ENCODE data around the gene HOXC13.
A peak's percentile ranks its signal among the peaks of the same experiment; 100 is the strongest.

Gene HOXC13

DNA sequence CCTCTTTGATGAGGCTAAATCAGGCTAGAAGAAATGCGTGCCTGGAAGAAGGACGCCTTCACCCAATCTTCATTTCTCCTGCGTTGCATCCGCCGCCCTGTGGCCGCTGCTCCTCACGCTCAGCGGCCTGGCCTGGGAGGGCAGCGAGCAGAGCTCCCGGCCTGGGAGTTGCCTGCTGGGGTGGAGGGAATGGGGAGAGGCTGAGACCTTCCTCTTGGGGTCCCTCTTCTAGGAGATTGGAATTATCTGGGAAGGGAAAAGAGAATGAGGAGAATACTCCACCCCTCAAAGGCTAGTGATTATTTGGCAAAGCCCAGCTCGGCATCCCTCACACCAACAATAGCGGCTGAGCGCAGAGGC is 13.7 kb downstream of the HOXC13 start:
- Histone ChIP-seq H3K27me3 (replicated peaks in 2 of 5; ENCODE audit: control insufficient read depth in 4 of 5, insufficient read depth in 5 of 5, low read length in 4 of 5) (peaks cover 6 to 100% (median 80%) of the 10 kb centered on the region in 5 experiments), H3K27ac (ENCODE audit: insufficient read depth in 1 of 2, low read depth in 1 of 2, low read length in 2 of 2, poor library complexity in 1 of 2, severe bottlenecking in 2 of 2) (no peak overlapping the region), H3K4me3 (ENCODE audit: control insufficient read depth in 1 of 7, extremely low read depth in 1 of 7, insufficient read depth in 4 of 7, low read depth in 2 of 7, low read length in 6 of 7) (no peak overlapping the region), H3K4me1 (ENCODE audit: control extremely low read depth in 1 of 4, control insufficient read depth in 4 of 4, insufficient read depth in 4 of 4, low read length in 3 of 4) (peaks cover 0 to 21% (median 18%) of the 10 kb centered on the region in 4 experiments), H3K36me3 (ENCODE audit: control insufficient read depth in 4 of 4, insufficient read depth in 4 of 4, low read length in 3 of 4) (no peaks in the 10 kb centered on the region), H3K9me3 (ENCODE audit: control extremely low read depth in 1 of 5, control insufficient read depth in 4 of 5, insufficient read depth in 2 of 5, low read depth in 1 of 5, low read length in 4 of 5) (no peaks in the 10 kb centered on the region)
- 8% methylated on average over 6 of the region's 13 CpGs for WGBS (ENCODE audit: insufficient coverage)
- CTCF ChIA-PET, result interaction anchor here (0.6 to 3.2 kb wide), 7 partner anchors 10 to 80 kb away, joined by 3 to 10 read pairs (median 5); partner anchors contain the start of gene HOXC5
- POLR2A ChIA-PET, result no interaction called here
- DNase-seq, result peak in 1 of 3 donors; percentile 38

DNA sequence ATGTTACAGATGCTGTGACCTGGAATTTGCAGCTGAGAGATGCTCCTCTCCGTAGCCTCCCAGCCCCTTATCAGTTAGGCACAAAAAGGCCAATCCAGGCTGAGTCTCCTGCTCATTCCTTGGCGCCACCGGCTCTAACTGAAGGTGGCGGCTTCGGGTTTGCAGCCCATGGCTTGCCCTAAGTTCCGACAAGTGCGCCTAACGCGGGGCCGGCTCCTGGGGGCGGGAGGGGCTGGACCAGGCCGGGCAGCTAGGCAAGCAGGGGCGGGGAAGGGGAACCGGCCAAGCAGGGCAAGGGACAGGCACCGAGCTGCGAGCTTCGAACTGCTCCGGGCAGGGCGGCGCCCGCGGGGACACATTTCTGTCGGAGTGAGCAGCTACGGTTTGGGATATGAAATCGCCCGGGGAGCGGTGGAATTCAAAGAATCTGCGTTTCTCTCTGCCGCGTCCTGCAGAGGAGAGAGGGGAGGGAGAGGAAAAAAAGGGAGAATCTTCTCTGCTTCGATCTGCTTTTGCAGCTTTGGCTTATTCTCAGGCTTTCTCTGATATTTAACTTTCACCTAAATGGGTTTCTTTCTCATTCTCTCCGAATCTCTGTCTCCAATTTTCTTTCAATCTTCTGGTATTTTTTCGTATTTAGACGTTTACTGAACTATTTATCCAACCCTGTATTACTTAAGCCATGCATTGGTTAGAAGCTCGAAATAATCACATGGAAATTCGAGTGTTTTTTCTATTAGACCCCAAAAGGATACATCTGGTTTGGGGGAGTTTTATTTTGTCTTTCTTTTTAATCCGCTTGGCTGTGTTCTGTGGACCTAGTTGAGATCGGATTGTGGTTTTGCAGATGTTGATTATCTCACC is 14.5 kb downstream of the HOXC13 start:
- Histone ChIP-seq H3K27ac (ENCODE audit: insufficient read depth in 1 of 2, low read depth in 1 of 2, low read length in 2 of 2, poor library complexity in 1 of 2, severe bottlenecking in 2 of 2) (no peak overlapping the region), H3K9me3 (ENCODE audit: control extremely low read depth in 1 of 5, control insufficient read depth in 4 of 5, insufficient read depth in 2 of 5, low read depth in 1 of 5, low read length in 4 of 5) (no peaks in the 10 kb centered on the region), H3K36me3 (ENCODE audit: control insufficient read depth in 4 of 4, insufficient read depth in 4 of 4, low read length in 3 of 4) (no peaks in the 10 kb centered on the region), H3K27me3 (replicated peaks in 2 of 5; ENCODE audit: control insufficient read depth in 4 of 5, insufficient read depth in 5 of 5, low read length in 4 of 5) (peaks cover 6 to 100% (median 82%) of the 10 kb centered on the region in 5 experiments), H3K4me1 (ENCODE audit: control extremely low read depth in 1 of 4, control insufficient read depth in 4 of 4, insufficient read depth in 4 of 4, low read length in 3 of 4) (peaks cover 0 to 21% (median 18%) of the 10 kb centered on the region in 4 experiments), H3K4me3 (ENCODE audit: control insufficient read depth in 1 of 7, extremely low read depth in 1 of 7, insufficient read depth in 4 of 7, low read depth in 2 of 7, low read length in 6 of 7) (no peak overlapping the region)
- CTCF ChIA-PET, result interaction anchor here (0.8 to 3.2 kb wide), 8 partner anchors 13 to 207 kb away, joined by 3 to 10 read pairs (median 4); no protein-coding TSS in a partner anchor
- POLR2A ChIA-PET, result no interaction called here
- WGBS (ENCODE audit: insufficient coverage), result 8% methylated on average over 25 of the region's 38 CpGs
- no peak for DNase-seq

DNA sequence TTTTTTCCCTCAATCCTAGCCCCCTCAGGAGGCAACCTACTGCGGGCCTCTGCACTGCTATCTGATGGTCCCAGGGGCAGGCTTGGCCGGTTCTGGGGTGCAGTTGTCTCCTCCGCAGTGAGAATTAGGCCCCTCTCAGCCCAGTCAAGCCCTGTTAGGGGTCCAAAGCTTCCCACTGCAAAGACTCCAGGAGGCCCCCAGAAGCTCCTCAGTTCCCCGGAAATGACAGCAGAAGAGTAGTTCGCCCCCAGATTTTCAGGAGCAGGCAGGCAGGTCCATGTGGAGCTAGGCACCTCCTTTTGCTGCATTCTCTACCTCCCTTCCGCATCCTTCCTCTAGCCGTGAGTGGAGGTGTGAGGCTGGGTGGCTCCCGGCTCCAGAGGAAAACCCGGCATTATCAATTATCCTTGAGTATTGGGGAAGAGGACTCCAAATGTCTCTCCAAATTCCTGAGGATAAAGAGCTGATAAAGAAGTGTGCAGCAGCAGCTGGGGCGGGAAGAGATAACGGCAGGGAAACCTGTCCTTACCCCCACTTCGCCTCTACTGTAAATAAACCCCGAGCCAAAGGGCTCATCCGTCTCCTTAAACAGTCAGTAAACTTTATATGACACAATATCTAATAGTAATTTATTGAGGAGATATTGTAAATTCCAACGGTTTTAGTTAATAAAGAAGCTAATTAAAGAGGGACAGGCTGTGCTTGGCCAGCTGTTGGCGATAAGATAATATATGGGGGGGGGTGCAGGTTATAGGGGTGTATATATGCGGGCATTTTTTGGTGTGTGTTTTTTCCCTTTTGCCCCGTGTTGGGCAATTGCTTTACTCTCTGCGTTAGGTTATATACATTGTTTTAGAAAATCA is 15.4 kb downstream of the HOXC13 start:
- ChIA-PET CTCF (interaction anchor here (1.0 to 3.3 kb wide), 7 partner anchors 8 to 208 kb away, joined by 3 to 11 read pairs (median 5); no protein-coding TSS in a partner anchor), POLR2A (interaction anchor here (0.6 kb wide), 1 partner anchor 188 kb away, joined by 3 read pairs; no protein-coding TSS in a partner anchor)
- WGBS (ENCODE audit: insufficient coverage), result 3% methylated on average over 8 of the region's 19 CpGs
- Histone ChIP-seq H3K27ac (ENCODE audit: insufficient read depth in 1 of 2, low read depth in 1 of 2, low read length in 2 of 2, poor library complexity in 1 of 2, severe bottlenecking in 2 of 2) (no peak overlapping the region), H3K9me3 (ENCODE audit: control extremely low read depth in 1 of 5, control insufficient read depth in 4 of 5, insufficient read depth in 2 of 5, low read depth in 1 of 5, low read length in 4 of 5) (no peaks in the 10 kb centered on the region), H3K4me3 (ENCODE audit: control insufficient read depth in 1 of 7, extremely low read depth in 1 of 7, insufficient read depth in 4 of 7, low read depth in 2 of 7, low read length in 6 of 7) (no peak overlapping the region), H3K27me3 (replicated peaks in 2 of 5; ENCODE audit: control insufficient read depth in 4 of 5, insufficient read depth in 5 of 5, low read length in 4 of 5) (peaks cover 4 to 100% (median 79%) of the 10 kb centered on the region in 5 experiments), H3K36me3 (ENCODE audit: control insufficient read depth in 4 of 4, insufficient read depth in 4 of 4, low read length in 3 of 4) (no peaks in the 10 kb centered on the region), H3K4me1 (ENCODE audit: control extremely low read depth in 1 of 4, control insufficient read depth in 4 of 4, insufficient read depth in 4 of 4, low read length in 3 of 4) (peaks cover 0 to 21% (median 18%) of the 10 kb centered on the region in 4 experiments)
- no peak for DNase-seq

DNA sequence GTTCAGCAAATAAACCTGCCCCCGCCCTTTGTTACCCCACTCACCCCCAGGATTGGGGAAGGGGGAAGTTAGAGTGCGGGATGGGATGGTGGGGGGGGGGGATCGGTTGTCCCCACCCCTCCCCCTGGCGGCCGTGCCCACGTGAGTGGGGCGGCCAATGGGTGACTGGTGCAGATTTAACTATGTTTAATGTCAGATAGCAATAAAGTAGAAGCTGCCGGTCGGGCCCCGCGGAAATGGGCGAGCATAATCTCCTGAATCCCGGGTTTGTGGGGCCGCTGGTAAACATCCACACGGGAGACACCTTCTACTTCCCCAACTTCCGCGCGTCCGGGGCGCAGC is 16.0 kb downstream of the HOXC13 start, which contains the start of gene HOXC12:
HOXC12 (plus strand) TSS at position 210 of the 342 bp plus-strand sequence; CDS start at position 237, 27 bp downstream.
- H3K9me3 ChIP-seq (ENCODE audit: control extremely low read depth in 1 of 5, control insufficient read depth in 4 of 5, insufficient read depth in 2 of 5, low read depth in 1 of 5, low read length in 4 of 5), result peaks cover 0 to 5% (median 0%) of the 10 kb centered on the region in 5 experiments
- DNase-seq, result no peak
- CTCF ChIA-PET, result interaction anchor here (1.0 to 3.3 kb wide), 4 partner anchors 9 to 50 kb away, joined by 4 to 11 read pairs (median 8); no protein-coding TSS in a partner anchor
- peaks cover 4 to 100% (median 77%) of the 10 kb centered on the region in 5 experiments for H3K27me3 ChIP-seq (replicated peaks in 2 of 5; ENCODE audit: control insufficient read depth in 4 of 5, insufficient read depth in 5 of 5, low read length in 4 of 5)
- H3K4me3 ChIP-seq (ENCODE audit: control insufficient read depth in 1 of 7, extremely low read depth in 1 of 7, insufficient read depth in 4 of 7, low read depth in 2 of 7, low read length in 6 of 7), result no peak within 1 kb of the TSS
- H3K4me1 ChIP-seq (ENCODE audit: control extremely low read depth in 1 of 4, control insufficient read depth in 4 of 4, insufficient read depth in 4 of 4, low read length in 3 of 4), result peaks cover 0 to 21% (median 18%) of the 10 kb centered on the region in 4 experiments
- H3K36me3 ChIP-seq (ENCODE audit: control insufficient read depth in 4 of 4, insufficient read depth in 4 of 4, low read length in 3 of 4), result no peaks in the 10 kb centered on the region
- POLR2A ChIA-PET, result interaction anchor here (0.5 kb wide), 1 partner anchor 26 kb away, joined by 3 read pairs; no protein-coding TSS in a partner anchor
- 8% methylated on average over 13 of the region's 20 CpGs for WGBS (ENCODE audit: insufficient coverage)
- H3K27ac ChIP-seq (ENCODE audit: insufficient read depth in 1 of 2, low read depth in 1 of 2, low read length in 2 of 2, poor library complexity in 1 of 2, severe bottlenecking in 2 of 2), result no peak within 1 kb of the TSS

DNA sequence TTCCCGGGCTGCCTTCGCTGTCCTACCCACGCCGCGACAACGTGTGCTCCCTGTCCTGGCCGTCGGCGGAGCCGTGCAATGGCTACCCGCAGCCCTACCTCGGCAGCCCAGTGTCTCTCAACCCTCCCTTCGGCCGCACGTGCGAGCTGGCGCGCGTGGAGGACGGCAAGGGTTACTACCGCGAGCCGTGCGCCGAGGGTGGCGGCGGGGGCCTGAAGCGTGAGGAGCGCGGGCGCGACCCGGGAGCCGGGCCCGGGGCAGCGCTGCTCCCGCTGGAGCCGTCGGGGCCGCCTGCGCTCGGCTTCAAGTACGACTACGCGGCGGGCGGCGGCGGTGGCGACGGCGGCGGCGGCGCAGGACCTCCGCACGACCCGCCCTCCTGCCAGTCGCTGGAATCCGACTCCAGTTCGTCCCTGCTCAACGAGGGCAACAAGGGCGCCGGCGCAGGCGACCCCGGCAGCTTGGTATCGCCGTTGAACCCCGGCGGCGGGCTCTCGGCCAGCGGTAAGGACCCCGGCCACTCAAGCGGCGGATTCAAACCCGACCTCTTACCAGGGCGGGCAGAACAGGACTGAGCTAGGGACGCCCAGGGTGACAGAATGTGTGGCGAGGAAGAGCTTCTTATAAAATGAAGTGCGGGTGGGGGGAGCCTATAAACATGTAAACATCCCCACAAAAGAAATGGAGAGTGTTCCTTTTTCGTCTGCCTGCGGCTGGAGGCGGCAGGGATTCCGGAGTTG is 16.6 kb downstream of the HOXC13 start:
- no peak overlapping the region for H3K4me3 ChIP-seq (ENCODE audit: control insufficient read depth in 1 of 7, extremely low read depth in 1 of 7, insufficient read depth in 4 of 7, low read depth in 2 of 7, low read length in 6 of 7)
- CTCF ChIA-PET, result interaction anchor here (0.9 to 3.3 kb wide), 3 partner anchors 9 to 31 kb away, joined by 4 to 11 read pairs (median 6); partner anchors contain the start of gene HOXC10
- POLR2A ChIA-PET, result interaction anchor here (0.5 kb wide), 1 partner anchor 25 kb away, joined by 3 read pairs; no protein-coding TSS in a partner anchor
- DNase-seq, result no peak
- peaks cover 9 to 100% (median 81%) of the 10 kb centered on the region in 5 experiments for H3K27me3 ChIP-seq (replicated peaks in 2 of 5; ENCODE audit: control insufficient read depth in 4 of 5, insufficient read depth in 5 of 5, low read length in 4 of 5)
- WGBS (ENCODE audit: insufficient coverage), result 7% methylated on average over 71 of the region's 86 CpGs
- no peak overlapping the region for H3K27ac ChIP-seq (ENCODE audit: insufficient read depth in 1 of 2, low read depth in 1 of 2, low read length in 2 of 2, poor library complexity in 1 of 2, severe bottlenecking in 2 of 2)
- H3K9me3 ChIP-seq (ENCODE audit: control extremely low read depth in 1 of 5, control insufficient read depth in 4 of 5, insufficient read depth in 2 of 5, low read depth in 1 of 5, low read length in 4 of 5), result peaks cover 0 to 5% (median 0%) of the 10 kb centered on the region in 5 experiments
- no peaks in the 10 kb centered on the region for H3K36me3 ChIP-seq (ENCODE audit: control insufficient read depth in 4 of 4, insufficient read depth in 4 of 4, low read length in 3 of 4)
- peaks cover 0 to 21% (median 18%) of the 10 kb centered on the region in 4 experiments for H3K4me1 ChIP-seq (ENCODE audit: control extremely low read depth in 1 of 4, control insufficient read depth in 4 of 4, insufficient read depth in 4 of 4, low read length in 3 of 4)

DNA sequence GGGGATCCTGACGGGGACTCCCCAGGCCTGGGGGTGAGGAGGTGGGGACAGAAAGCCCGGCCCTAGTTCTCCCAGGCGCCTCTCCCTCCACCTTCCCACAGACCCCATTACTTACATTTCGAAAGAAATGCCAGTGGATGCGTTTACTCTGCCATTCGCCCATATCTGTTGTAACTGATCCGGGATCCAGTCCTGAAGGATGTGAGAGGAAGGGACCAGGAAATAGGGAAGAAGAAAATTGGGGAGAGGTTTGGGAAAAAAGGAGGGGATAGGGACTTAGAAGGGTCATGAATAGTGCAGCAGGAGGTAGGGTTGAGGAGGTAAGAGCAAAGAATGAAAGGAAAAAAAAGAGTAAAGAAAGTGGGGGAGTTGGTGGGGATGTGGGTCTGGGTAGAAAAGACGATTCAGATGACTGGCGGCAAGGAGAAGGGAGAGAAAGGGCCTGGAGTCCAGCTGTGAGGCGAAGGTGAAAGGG is 17.2 kb downstream of the HOXC13 start:
- Histone ChIP-seq H3K9me3 (ENCODE audit: control extremely low read depth in 1 of 5, control insufficient read depth in 4 of 5, insufficient read depth in 2 of 5, low read depth in 1 of 5, low read length in 4 of 5) (peaks cover 0 to 5% (median 0%) of the 10 kb centered on the region in 5 experiments), H3K27me3 (replicated peaks in 2 of 5; ENCODE audit: control insufficient read depth in 4 of 5, insufficient read depth in 5 of 5, low read length in 4 of 5) (peaks cover 10 to 100% (median 81%) of the 10 kb centered on the region in 5 experiments), H3K4me3 (ENCODE audit: control insufficient read depth in 1 of 7, extremely low read depth in 1 of 7, insufficient read depth in 4 of 7, low read depth in 2 of 7, low read length in 6 of 7) (no peak overlapping the region), H3K27ac (ENCODE audit: insufficient read depth in 1 of 2, low read depth in 1 of 2, low read length in 2 of 2, poor library complexity in 1 of 2, severe bottlenecking in 2 of 2) (no peak overlapping the region), H3K36me3 (ENCODE audit: control insufficient read depth in 4 of 4, insufficient read depth in 4 of 4, low read length in 3 of 4) (no peaks in the 10 kb centered on the region), H3K4me1 (ENCODE audit: control extremely low read depth in 1 of 4, control insufficient read depth in 4 of 4, insufficient read depth in 4 of 4, low read length in 3 of 4) (peaks cover 0 to 22% (median 19%) of the 10 kb centered on the region in 4 experiments)
- DNase-seq, result no peak
- 4% methylated on average over 5 of the region's 10 CpGs for WGBS (ENCODE audit: insufficient coverage)
- ChIA-PET CTCF (interaction anchor here (0.8 to 3.3 kb wide), 7 partner anchors 10 to 203 kb away, joined by 3 to 11 read pairs (median 4); partner anchors contain the start of gene HOXC10), POLR2A (no interaction called here)

Data from common myeloid progenitor, CD34-positive (primary cell).